Type B pancreatic cell (in vitro differentiated cells): ENCODE data around the gene TEKT2. TPM values are rescaled to one million over a fixed set of nuclear protein-coding genes. Genes with fewer than 3 reads are reported as not detected.
A peak's percentile ranks its signal among the peaks of the same experiment; 100 is the strongest.

ENCODE experiments used
- DNase-seq: peaks from one replicate; pipeline ENCODE4 v3.0.0; 2021; ENCODE audit warnings: mixed read lengths; ENCODE audit not compliant: unreplicated experiment; ENCODE audit errors: extremely low spot score
- H3K27ac Mint-ChIP-seq: 2 replicates; pipeline ENCODE4 v1.8.0; 2021; ENCODE audit warnings: mild to moderate bottlenecking, mixed read lengths
- H3K27me3 Mint-ChIP-seq: 2 replicates; pipeline ENCODE4 v1.8.0; 2021; ENCODE audit warnings: mixed read lengths
- H3K36me3 Mint-ChIP-seq: 2 replicates; pipeline ENCODE4 v1.8.0; 2021; ENCODE audit warnings: mixed read lengths
- H3K4me1 Mint-ChIP-seq: one replicate; pipeline ENCODE4 v1.8.0; 2021; ENCODE audit warnings: mixed read lengths; ENCODE audit not compliant: unreplicated experiment
- H3K4me3 Mint-ChIP-seq: 2 replicates; pipeline ENCODE4 v1.8.0; 2021; ENCODE audit warnings: mild to moderate bottlenecking, mixed read lengths
- H3K9me3 Mint-ChIP-seq: 2 replicates; pipeline ENCODE4 v1.8.0; 2021; ENCODE audit warnings: mixed read lengths
- total RNA-seq: library from RNA; stranded (reverse); gene quantifications from 2 replicates; pipeline ENCODE4 v1.2.1, GENCODE V29; 2021; ENCODE audit warnings: low replicate concordance
- TF ChIP-seq, protein P1 (sequence below): fragments of 200-600 bp; sonication (generic); conservative IDR thresholded peaks from 2 replicates; pipeline ENCODE4 v1.5.0; 2021; ENCODE audit warnings: antibody characterized with exemption, mild to moderate bottlenecking

Gene TEKT2
- total RNA-seq, 1 donor from 2014 or later = 9.6 TPM

GRCh38 chr1:36076979-36077573 lies 6.8 kb upstream of the TEKT2 start:
- H3K36me3 Mint-ChIP-seq = no peaks in the 10 kb centered on the region
- no peak overlapping the region for H3K27ac Mint-ChIP-seq
- TF ChIP-seq, protein P1, sequence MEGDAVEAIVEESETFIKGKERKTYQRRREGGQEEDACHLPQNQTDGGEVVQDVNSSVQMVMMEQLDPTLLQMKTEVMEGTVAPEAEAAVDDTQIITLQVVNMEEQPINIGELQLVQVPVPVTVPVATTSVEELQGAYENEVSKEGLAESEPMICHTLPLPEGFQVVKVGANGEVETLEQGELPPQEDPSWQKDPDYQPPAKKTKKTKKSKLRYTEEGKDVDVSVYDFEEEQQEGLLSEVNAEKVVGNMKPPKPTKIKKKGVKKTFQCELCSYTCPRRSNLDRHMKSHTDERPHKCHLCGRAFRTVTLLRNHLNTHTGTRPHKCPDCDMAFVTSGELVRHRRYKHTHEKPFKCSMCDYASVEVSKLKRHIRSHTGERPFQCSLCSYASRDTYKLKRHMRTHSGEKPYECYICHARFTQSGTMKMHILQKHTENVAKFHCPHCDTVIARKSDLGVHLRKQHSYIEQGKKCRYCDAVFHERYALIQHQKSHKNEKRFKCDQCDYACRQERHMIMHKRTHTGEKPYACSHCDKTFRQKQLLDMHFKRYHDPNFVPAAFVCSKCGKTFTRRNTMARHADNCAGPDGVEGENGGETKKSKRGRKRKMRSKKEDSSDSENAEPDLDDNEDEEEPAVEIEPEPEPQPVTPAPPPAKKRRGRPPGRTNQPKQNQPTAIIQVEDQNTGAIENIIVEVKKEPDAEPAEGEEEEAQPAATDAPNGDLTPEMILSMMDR = no peak
- no peaks in the 10 kb centered on the region for H3K4me1 Mint-ChIP-seq
- no peak for DNase-seq
- H3K27me3 Mint-ChIP-seq = peaks cover 2% of the 10 kb centered on the region
- H3K9me3 Mint-ChIP-seq = no peaks in the 10 kb centered on the region
- H3K4me3 Mint-ChIP-seq = no peak overlapping the region

GRCh38 chr1:36080236-36080635 lies 3.7 kb upstream of the TEKT2 start:
- Mint-ChIP-seq H3K9me3 (no peaks in the 10 kb centered on the region), H3K27me3 (peaks cover 6% of the 10 kb centered on the region), H3K4me1 (no peaks in the 10 kb centered on the region), H3K4me3 (no peak overlapping the region), H3K36me3 (no peaks in the 10 kb centered on the region), H3K27ac (no peak overlapping the region)
- TF ChIP-seq, protein P1 = no peak
- no peak for DNase-seq

DNA sequence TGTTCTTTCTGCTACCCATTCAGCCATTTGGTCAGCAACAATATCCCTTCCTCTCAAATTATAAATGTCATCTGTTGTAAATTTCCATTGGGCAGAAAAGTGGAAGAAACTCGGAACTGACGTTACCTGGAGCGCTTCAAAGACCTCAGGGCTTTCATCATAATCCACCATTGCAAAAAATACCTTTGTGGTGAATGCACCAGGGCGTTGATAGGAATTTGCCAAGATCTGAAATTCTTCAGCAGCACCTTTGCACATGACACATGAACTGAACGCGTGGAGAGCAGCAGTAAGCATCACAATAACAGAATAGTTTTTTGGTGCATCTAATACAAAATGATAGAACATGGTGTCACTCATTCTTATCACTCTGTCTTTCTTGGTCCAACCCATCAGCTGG lies 3.1 kb upstream of the TEKT2 start:
- peaks cover 6% of the 10 kb centered on the region for H3K27me3 Mint-ChIP-seq
- H3K4me3 Mint-ChIP-seq = no peak overlapping the region
- no peaks in the 10 kb centered on the region for H3K4me1 Mint-ChIP-seq
- no peak overlapping the region for H3K27ac Mint-ChIP-seq
- H3K36me3 Mint-ChIP-seq = no peaks in the 10 kb centered on the region
- TF ChIP-seq, protein P1 = no peak
- no peaks in the 10 kb centered on the region for H3K9me3 Mint-ChIP-seq
- DNase-seq = no peak

DNA sequence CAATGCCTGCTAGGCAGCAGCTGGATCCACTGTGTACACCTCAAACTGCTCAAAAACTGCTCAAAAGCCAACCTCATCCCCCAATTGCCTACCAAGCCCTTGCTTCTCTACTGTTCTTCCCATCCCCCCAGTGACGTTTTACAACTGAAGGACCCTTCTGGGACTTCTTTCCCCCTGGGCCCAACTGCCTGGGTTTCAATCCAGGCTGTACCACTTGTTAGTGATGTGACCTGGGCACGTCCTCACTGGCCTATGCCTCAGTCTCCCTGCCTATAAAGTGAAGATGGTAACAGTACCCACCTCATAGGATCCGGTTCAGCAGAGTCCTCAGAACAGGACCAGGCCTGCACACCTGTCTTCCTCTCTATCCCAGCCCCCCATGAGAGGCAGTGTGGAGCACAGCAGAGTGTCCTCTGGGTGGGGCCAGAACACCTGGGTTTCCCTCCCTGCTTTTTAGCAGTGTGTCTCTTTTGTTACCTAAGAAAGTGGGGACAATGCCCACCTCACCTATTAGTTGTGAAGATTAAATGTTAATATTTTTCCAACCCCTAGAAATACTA lies 1.9 kb upstream of the TEKT2 start:
- Mint-ChIP-seq H3K27ac (no peak overlapping the region), H3K27me3 (peaks cover 6% of the 10 kb centered on the region), H3K4me1 (no peaks in the 10 kb centered on the region), H3K4me3 (no peak overlapping the region), H3K9me3 (no peaks in the 10 kb centered on the region), H3K36me3 (no peaks in the 10 kb centered on the region)
- TF ChIP-seq, protein P1 = no peak
- no peak for DNase-seq

DNA sequence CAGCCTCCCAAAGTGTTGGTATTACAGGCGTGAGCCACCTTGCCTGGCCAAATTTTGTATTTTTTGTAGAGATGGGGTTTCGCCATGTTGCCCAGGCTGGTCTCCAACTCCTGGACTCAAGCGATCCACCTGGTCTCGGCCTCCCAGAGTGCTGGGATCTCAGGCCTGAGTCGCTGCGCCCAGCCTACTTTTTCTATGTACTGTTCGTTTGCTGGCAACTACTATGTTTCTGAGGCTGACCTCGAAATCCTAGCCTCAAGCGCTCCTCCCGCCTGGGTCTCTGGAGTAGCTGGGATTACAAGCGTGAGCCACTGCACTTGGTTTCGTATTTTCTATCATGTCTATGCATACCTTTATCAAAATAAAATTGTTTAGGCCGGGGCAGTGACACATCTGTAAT lies 675 bp upstream of the TEKT2 start:
- DNase-seq = no peak
- H3K27me3 Mint-ChIP-seq = peaks cover 6% of the 10 kb centered on the region
- no peaks in the 10 kb centered on the region for H3K9me3 Mint-ChIP-seq
- H3K4me3 Mint-ChIP-seq = peak overlapping the region; percentile 77
- H3K4me1 Mint-ChIP-seq = no peaks in the 10 kb centered on the region
- H3K36me3 Mint-ChIP-seq = no peaks in the 10 kb centered on the region
- TF ChIP-seq, protein P1 = no peak
- no peak overlapping the region for H3K27ac Mint-ChIP-seq
